Endothelial cell of umbilical vein (primary cell): ENCODE data around the gene ELAPOR2.

Experiments used
- CTCF ChIP-seq, 2 donors: IDR thresholded peaks; 1 replicate in 1 of 2; 2 replicates in 1 of 2; pipeline ENCODE4 v1.5.1; 2011; ENCODE audit warnings: low read length in 2 of 2, mild to moderate bottlenecking in 2 of 2, moderate library complexity in 2 of 2, control low read depth in 1 of 2, inconsistent platforms in 1 of 2, low read depth in 1 of 2; ENCODE audit not compliant: insufficient read depth in 1 of 2; ENCODE audit errors: extremely low read depth in 1 of 2
- FOS ChIP-seq: IDR thresholded peaks from 2 replicates; pipeline ENCODE4 v1.6.1; 2011; ENCODE audit warnings: mild to moderate bottlenecking, low read length, moderate library complexity, borderline replicate concordance; ENCODE audit not compliant: insufficient read depth
- GATA2 ChIP-seq: IDR thresholded peaks from 2 replicates; pipeline ENCODE4 v1.7.0; 2011; ENCODE audit warnings: low read depth, mild to moderate bottlenecking, moderate library complexity, mixed read lengths, low read length; ENCODE audit not compliant: insufficient read length, insufficient read depth
- POLR2A ChIP-seq: IDR thresholded peaks from 2 replicates; pipeline ENCODE4 v1.6.1; 2012; ENCODE audit warnings: low read depth, mild to moderate bottlenecking, control low read depth, low read length

DNA sequence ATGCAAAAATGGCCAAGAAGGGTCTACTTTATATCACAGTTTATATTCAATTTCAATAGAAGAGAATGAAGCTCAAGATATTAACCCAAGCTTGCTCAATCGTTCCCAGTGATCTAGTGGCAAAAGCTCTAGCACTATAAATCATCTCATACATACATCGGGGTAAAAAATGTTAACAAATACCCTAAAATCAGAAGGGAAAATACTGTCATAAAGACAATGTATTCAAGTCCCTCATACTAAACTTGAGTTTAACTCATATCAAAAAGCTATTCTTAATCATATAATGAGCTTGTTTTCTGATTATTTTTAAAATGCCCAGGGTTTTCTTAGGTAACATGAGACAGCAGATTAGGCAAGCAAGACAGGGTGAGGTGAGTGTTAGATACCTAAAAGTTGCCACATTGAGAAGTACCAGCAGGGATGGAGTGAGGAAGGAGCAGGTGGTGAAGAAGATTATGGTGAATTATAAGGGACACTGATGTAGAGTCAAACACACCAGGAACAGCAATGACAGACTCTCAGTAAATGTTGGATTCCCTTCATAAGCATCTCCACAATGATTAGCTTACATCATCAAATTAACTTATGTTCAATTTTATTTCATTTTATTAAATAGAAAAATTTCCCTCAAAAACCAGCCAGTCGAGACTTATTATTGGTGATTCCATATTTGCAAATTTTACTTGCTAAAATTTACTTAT is 46.2 kb downstream of the ELAPOR2 start:
- no peak for TF ChIP-seq FOS
- TF ChIP-seq POLR2A = no peak
- TF ChIP-seq CTCF (IDR thresholded peaks at IDR 0.05; ENCODE audit: extremely low read depth in 1 of 2, insufficient read depth in 1 of 2, low read depth in 1 of 2, low read length in 2 of 2) = no peak
- TF ChIP-seq GATA2 = no peak
